Stimulated activated naive CD8-positive, alpha-beta T cell treated with anti-CD3 and anti-CD28 coated beads, Interleukin-15, Interleukin-2, amounts not matched to agents 100 ng/mL and 50 ng/mL, for 24 hours (primary cell): ENCODE data around the gene GALM.
"Not testable (repeated sequence)": the region's sequence is repeated elsewhere in the genome, so short reads cannot be mapped to it uniquely, and the experiment has no call there.

Source experiments
- H3K27ac Mint-ChIP-seq: one replicate; pipeline ENCODE4 v1.8.0; 2021; ENCODE audit warnings: mild to moderate bottlenecking, mixed read lengths
- H3K27me3 Mint-ChIP-seq: one replicate; pipeline ENCODE4 v1.8.0; 2021; ENCODE audit warnings: mixed read lengths
- H3K36me3 Mint-ChIP-seq: one replicate; pipeline ENCODE4 v1.8.0; 2021; ENCODE audit warnings: low read depth, mixed read lengths
- H3K4me1 Mint-ChIP-seq: one replicate; pipeline ENCODE4 v1.8.0; 2021; ENCODE audit warnings: low read depth, mixed read lengths
- H3K4me3 Mint-ChIP-seq: one replicate; pipeline ENCODE4 v1.8.0; 2021; ENCODE audit warnings: mild to moderate bottlenecking, mixed read lengths
- H3K9me3 Mint-ChIP-seq: one replicate; pipeline ENCODE4 v1.8.0; 2021; ENCODE audit warnings: mixed read lengths

Gene GALM

GRCh38 chr2:38727661-38728060 lies 61.7 kb downstream of the GALM start:
- H3K36me3 Mint-ChIP-seq = peaks cover 24% of the 10 kb centered on the region
- H3K27ac Mint-ChIP-seq = no peak overlapping the region
- H3K4me1 Mint-ChIP-seq = peaks cover 29% of the 10 kb centered on the region
- no peaks in the 10 kb centered on the region for H3K9me3 Mint-ChIP-seq
- H3K27me3 Mint-ChIP-seq = no peaks in the 10 kb centered on the region
- H3K4me3 Mint-ChIP-seq = no peak overlapping the region

DNA sequence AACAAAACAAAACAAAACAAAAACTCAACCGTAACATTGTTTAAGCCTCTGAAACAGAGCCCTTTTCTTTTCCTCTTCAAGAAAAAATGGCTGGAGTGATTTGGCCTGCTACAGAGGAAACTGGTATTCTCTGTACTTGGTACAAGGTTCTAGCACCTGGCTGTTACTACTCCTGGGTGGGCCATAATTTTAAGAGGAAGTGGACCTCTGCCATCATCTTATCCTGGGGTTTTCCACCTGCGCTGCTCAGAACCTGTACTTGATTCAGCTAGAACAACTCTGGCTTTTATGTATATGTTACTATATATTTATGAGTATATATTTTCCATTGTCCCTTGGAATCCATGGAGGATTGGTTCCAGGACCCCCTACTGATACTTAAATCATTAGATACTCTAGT lies 62.8 kb downstream of the GALM start:
- no peak overlapping the region for H3K27ac Mint-ChIP-seq
- no peaks in the 10 kb centered on the region for H3K27me3 Mint-ChIP-seq
- no peak overlapping the region for H3K4me3 Mint-ChIP-seq
- H3K4me1 Mint-ChIP-seq = peaks cover 18% of the 10 kb centered on the region
- peaks cover 31% of the 10 kb centered on the region for H3K36me3 Mint-ChIP-seq
- no peaks in the 10 kb centered on the region for H3K9me3 Mint-ChIP-seq

GRCh38 chr2:38731090-38731489 lies 65.2 kb downstream of the GALM start:
- Mint-ChIP-seq H3K9me3 (no peaks in the 10 kb centered on the region), H3K27me3 (no peaks in the 10 kb centered on the region), H3K36me3 (peaks cover 36% of the 10 kb centered on the region), H3K27ac (no peak overlapping the region), H3K4me1 (no peaks in the 10 kb centered on the region), H3K4me3 (no peak overlapping the region)

DNA sequence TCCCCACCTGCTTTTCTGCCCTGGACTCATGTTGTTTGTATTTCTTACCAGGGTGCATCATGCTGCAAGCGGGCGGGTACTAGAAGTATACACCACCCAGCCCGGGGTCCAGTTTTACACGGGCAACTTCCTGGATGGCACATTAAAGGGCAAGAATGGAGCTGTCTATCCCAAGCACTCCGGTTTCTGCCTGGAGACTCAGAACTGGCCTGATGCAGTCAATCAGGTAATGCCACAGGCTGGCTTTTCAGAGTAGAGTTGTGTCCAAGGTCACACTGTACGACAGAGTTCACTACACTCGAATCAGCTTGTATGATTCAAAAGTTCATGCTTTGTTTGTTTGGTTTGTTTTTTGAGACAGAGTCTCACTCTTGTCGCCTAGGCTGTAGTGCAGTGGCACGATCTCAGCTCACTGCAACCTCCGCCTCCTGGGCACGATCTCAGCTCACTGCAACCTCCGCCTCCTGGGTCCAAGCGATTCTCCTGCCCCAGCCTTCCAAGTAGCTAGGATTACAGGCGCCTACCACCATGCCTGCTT lies 65.8 kb downstream of the GALM start:
- Mint-ChIP-seq H3K9me3 (no peaks in the 10 kb centered on the region), H3K4me3 (no peak overlapping the region), H3K27ac (no peak overlapping the region), H3K4me1 (no peaks in the 10 kb centered on the region), H3K27me3 (no peaks in the 10 kb centered on the region), H3K36me3 (peaks cover 36% of the 10 kb centered on the region)

DNA sequence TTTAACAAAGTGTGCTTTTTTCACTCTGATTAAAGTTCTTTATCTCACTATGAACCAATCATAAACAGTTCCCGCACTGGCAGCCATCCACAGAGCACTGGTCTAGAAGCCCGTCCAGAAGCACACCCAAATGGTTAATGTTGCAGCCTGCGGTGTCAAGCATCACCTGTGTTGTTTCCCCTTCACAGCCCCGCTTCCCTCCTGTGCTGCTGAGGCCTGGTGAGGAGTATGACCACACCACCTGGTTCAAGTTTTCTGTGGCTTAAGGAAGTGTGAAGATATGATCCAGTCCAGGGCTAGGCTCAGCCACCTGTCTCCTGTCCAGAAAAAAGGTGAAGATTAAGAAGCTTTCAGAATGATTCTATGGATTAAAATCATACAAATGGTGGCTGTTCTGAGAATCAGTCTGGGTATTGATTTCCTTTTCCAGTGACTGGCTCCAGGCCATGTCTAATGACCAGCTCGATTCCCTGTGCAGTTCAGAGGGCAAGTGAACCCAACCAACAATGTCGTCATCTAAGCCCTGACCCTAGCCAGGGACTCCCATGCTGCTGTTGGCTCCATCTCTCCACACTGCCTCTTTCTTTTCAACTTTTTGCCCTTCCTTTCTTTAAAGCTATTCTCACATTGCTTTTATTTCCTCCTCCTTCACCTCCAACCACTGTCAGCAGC lies 67.5 kb downstream of the GALM start:
- Mint-ChIP-seq H3K4me1 (no peaks in the 10 kb centered on the region), H3K4me3 (no peak overlapping the region), H3K9me3 (no peaks in the 10 kb centered on the region), H3K27ac (no peak overlapping the region), H3K36me3 (peaks cover 49% of the 10 kb centered on the region), H3K27me3 (no peaks in the 10 kb centered on the region)

DNA sequence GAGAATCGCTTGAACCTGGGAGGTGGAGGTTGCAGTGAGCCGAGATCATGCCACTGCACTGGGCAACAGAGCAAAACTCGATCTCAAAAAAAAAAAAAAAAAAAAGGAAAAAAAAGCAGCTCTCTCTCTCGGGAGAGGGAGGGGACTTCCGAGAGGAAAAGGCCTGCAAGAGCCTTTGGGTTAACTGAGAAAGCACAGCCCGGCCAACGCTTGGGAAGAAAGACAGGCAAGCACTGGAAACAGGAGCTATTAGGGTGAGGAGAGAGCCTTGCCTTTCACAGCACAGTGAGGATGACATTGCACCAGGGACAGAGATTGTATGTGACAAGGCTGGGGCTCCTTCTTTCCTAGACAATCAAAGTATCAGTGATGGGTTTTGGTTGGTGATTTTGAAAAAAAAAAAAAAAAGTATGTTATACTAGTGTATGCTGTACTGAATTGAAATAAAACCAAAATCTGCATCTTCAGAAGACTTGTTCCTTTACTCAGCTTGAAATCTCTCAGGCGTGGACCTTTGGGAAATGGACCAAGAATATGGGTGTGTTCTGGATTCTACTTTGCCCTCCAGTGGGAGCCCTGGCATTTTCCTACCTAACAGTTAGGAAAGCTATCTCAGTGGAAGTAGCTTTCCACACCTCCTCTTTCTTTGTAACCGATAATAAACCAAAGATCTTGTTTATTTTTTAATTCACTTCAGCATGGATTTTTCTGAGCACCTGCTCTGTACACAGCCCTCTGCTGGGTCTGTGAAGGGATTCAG lies 68.6 kb downstream of the GALM start:
- Mint-ChIP-seq H3K27me3 (no peaks in the 10 kb centered on the region), H3K9me3 (no peaks in the 10 kb centered on the region), H3K4me3 (no peak overlapping the region), H3K4me1 (peaks cover 4% of the 10 kb centered on the region), H3K36me3 (peaks cover 60% of the 10 kb centered on the region), H3K27ac (no peak overlapping the region)

DNA sequence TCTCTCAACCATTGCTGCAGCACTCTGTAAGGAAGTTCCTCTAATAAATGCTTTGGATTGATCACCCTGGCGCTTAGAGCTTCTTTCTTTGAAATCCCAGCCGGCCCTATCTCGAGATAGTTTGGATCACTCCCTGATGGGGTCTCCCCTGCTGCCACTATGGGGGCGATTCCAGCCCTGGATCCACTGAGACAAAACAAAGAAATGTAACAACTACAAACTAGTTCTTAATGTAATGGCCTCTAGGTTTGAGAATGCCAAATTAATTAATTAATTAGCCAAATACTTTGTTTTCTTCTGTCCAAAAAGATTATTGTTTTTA lies 70.0 kb downstream of the GALM start:
- H3K4me3 Mint-ChIP-seq = no peak overlapping the region
- H3K27ac Mint-ChIP-seq = no peak overlapping the region
- peaks cover 8% of the 10 kb centered on the region for H3K4me1 Mint-ChIP-seq
- H3K27me3 Mint-ChIP-seq = no peaks in the 10 kb centered on the region
- peaks cover 57% of the 10 kb centered on the region for H3K36me3 Mint-ChIP-seq
- no peaks in the 10 kb centered on the region for H3K9me3 Mint-ChIP-seq

DNA sequence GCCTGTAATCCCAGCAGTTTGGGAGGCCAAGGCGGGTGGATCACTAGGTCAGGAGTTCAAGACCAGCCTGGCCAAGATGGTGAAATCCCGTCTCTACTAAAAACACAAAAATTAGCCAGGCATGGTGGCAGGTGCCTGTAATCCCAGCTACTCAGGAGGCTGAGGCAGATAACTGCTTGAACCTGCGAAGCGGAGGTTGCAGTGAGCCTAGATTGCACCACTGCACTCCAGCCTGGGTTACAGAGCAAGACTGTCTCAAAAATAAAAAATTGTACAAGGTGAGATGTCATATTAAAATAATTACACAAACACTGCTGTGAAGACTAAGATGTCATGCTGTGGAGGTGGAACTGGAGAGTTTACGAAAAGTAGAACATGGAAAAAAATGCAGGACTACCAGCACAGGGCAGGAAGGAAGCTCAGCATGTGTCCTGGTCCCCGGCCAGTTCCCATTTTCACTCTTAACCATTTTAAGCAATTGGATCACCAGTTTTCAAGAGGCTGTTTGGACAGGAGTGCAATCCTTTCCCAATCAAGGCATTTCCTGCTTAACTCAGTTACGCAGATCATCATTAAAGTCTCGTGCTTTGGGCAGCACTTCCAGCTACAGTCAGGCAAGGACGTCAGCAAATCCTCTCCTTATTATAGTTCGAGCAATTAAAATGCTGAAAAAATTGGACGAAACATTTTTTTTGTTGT lies 71.2 kb downstream of the GALM start:
- not testable (repeated sequence) for H3K9me3 Mint-ChIP-seq, H3K4me3 Mint-ChIP-seq, H3K27me3 Mint-ChIP-seq
- peaks cover 59% of the 10 kb centered on the region for H3K36me3 Mint-ChIP-seq
- H3K4me1 Mint-ChIP-seq = peaks cover 15% of the 10 kb centered on the region
- peak overlapping the region; percentile 12 for H3K27ac Mint-ChIP-seq

DNA sequence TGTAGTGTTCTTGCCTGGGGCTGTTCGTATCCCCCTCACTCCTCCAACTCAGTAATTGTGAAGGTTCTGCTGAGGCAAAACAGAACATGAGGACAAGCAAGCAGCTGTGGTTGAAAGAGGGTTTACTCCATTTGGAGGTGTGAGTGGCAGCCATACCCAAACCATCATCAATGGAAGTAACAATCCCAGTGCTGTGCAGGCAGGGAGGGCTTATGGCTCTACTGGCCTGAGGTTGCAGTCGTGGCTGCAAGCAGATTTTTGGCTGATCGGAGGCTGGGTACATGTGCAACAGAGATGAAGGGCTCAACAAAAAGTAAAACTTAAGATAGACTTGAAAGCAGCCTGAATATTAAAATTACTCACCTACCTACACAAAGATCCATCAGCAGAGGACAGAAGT lies 72.0 kb downstream of the GALM start:
- H3K4me1 Mint-ChIP-seq = peaks cover 19% of the 10 kb centered on the region
- peaks cover 61% of the 10 kb centered on the region for H3K36me3 Mint-ChIP-seq
- no peaks in the 10 kb centered on the region for H3K9me3 Mint-ChIP-seq
- H3K27ac Mint-ChIP-seq = peak overlapping the region; percentile 15
- no peak overlapping the region for H3K4me3 Mint-ChIP-seq
- H3K27me3 Mint-ChIP-seq = no peaks in the 10 kb centered on the region

DNA sequence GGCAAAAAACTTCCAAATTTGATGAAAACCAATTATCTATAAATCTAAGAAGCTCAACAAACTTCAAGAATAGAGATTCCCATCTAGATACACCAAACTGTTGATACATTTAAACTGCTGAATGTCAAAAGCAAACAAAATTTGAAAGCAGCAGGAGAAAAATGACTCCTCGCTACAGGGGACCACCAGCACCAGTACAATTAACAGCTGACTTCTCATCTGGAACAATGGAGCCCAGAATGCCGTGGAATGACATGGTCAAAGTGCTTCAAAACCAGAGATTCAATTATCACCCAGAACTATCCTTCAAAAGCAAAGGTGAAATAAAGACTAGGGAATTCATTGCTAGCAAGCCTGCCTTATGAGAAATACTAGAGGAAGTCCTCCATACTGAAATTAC lies 73.6 kb downstream of the GALM start:
- H3K27ac Mint-ChIP-seq = peak overlapping the region; percentile 52
- H3K36me3 Mint-ChIP-seq = peaks cover 65% of the 10 kb centered on the region
- H3K4me1 Mint-ChIP-seq = peaks cover 30% of the 10 kb centered on the region
- H3K4me3 Mint-ChIP-seq = no peak overlapping the region
- no peaks in the 10 kb centered on the region for H3K9me3 Mint-ChIP-seq
- no peaks in the 10 kb centered on the region for H3K27me3 Mint-ChIP-seq

DNA sequence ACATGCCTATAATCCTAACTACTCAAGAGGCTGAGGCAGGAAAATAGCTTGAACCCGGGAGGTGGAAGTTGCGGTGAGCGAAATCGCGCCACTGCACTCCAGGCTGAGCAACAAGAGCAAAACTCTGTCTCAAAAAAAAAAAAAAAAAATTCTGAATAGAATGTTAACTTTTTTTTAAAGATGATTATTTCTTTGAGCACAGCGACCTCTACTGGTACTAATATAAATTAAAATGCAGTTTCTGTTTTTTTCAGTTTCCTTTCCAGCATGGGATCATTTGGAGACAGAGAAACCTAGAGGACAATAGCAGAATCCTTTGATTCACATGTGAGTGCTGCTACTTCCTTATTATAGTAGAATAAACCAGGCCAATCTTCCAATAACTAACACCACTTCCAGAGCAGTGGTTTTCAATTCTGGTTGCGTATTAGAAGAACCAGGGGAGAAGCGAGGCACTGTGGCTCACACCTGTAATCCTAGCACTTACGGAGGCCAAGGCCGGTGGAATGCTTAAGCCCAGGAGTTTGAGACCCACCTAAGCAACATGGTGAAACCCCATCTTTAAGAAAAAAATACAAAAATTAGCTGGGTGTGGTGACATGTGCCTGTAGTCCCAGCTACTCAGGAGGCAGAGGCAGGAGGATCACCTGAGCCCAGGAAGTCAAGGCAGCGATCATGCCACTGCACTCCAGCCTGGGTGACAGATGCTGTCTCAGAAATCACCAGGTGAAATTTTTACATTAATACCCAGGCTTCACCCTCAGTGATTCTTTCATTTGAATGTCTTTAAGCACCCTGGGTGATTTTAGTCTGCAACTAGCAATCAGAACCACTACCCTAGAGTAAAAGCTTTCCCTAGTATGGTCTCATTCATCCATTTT lies 75.2 kb downstream of the GALM start:
- Mint-ChIP-seq H3K9me3 (no peaks in the 10 kb centered on the region), H3K36me3 (peaks cover 74% of the 10 kb centered on the region), H3K27me3 (no peaks in the 10 kb centered on the region), H3K4me3 (peak overlapping the region; percentile 4), H3K27ac (peak overlapping the region; percentile 55), H3K4me1 (peaks cover 46% of the 10 kb centered on the region)

DNA sequence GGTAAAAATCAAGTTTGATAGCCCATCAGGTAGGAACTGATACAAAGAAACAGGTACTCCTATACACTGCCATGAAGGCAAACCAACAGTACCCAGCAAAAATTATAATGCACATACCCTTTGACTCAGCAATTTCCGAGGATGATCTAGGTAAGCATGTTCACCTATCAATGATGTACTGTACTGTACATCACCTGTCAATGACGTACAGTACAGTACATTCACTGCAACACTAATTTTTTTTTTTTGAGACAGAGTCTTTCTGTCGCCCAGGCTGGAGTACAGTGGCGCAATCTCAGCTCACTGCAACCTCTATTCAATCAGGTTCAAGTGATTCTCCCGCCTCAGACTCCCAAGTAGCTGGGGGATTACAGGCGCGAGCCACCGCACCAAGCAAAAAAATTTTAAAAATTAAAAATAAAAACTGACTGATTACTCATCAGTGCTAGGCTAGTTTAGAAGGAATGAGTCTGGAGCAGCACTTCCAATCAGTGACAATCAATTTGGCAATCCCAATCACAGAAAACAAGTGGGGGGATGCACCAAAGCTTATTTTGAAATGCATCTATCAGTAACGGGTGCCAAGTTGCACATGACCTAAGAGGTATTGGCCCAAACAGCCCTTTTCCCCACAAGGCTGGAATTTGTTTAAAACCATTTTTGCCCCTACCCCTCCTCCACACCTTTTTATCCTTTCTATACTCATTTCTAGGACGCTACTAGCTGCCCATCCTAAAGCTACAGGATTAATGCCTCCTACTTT lies 77.1 kb downstream of the GALM start:
- no peak overlapping the region for H3K4me3 Mint-ChIP-seq
- peaks cover 64% of the 10 kb centered on the region for H3K4me1 Mint-ChIP-seq
- H3K27ac Mint-ChIP-seq = peak overlapping the region; percentile 18
- peaks cover 84% of the 10 kb centered on the region for H3K36me3 Mint-ChIP-seq
- no peaks in the 10 kb centered on the region for H3K27me3 Mint-ChIP-seq
- H3K9me3 Mint-ChIP-seq = no peaks in the 10 kb centered on the region

DNA sequence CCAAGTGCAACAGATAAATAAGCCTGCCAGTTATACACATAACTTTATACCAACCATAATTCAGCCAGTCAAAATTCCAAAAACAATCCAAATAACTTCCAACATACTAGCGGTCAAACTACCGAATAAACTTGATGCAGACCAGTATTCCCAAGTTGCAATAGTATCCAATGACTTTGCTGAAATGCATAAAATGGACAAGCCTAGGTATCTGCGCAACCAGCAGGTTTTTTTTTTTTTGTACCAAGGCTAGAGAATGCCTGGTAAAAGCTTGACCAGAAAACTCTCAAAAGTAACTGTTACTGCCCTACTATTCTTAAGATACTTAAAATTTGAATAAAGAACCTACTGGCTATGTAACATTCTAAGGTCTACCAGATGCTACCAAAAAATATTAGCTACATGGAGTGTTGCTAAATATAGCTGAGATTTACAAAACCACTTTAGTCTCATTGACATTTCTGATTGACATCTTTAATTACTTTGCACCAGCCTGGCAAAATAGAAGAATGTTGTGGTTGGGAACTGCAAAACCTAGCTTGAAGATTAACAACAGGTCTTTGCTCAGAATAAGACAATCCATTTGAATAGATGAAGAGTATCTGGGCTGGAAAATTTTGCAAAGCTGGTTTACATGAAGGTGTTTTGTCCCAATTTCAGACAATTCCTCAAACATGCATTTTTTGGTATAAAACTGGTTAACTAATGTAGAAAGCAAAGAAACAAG lies 77.9 kb downstream of the GALM start:
- Mint-ChIP-seq H3K9me3 (no peaks in the 10 kb centered on the region), H3K4me3 (peak overlapping the region; percentile 5), H3K36me3 (peaks cover 84% of the 10 kb centered on the region)

More for the DNA sequence above, 77.9 kb downstream of the GALM start:
- Mint-ChIP-seq H3K27ac (peak overlapping the region; percentile 87), H3K27me3 (no peaks in the 10 kb centered on the region), H3K4me1 (peaks cover 72% of the 10 kb centered on the region)
